GM12878 (cell line): Measurements from ENCODE around the gene SAMD4A. TPM values are rescaled to one million over a fixed set of nuclear protein-coding genes. Genes with fewer than 3 reads are reported as not detected.

ENCODE experiments used
- ATAC-seq: fragments of 200-7000 bp; cut with Tn5 transposase; 3 replicates; pipeline ENCODE4 v1.9.1; 2020; ENCODE audit warnings: mild to moderate bottlenecking, moderate library complexity
- BruUV-seq: library from RNA; stranded (reverse); fragments of 400-500 nt; replicated peaks from 2 replicates; lab custom pipeline; 2021; lab: Mats Ljungman, UMichigan
- CTCF ChIA-PET: fragments of 300-600 bp; sonication (Branson Sonifier 250); formaldehyde crosslinking; extraction: SDS; loops from one replicate; lab custom pipeline; 2021; ENCODE audit warnings: inconsistent platforms; lab: Yijun Ruan, JAX
- POLR2A ChIA-PET: fragments of 350-600 bp; formaldehyde crosslinking; extraction: SDS; loops from one replicate; lab custom pipeline; 2021; ENCODE audit warnings: inconsistent platforms; lab: Charles Lee
- RAD21 ChIA-PET: fragments of 300-600 bp; sonication (Branson Sonifier 250); formaldehyde crosslinking; loops from one replicate; lab custom pipeline; 2023; ENCODE audit warnings: antibody characterized with exemption; ENCODE audit not compliant: unreplicated experiment; lab: Charles Lee
- SMC1A ChIA-PET: fragments of 300-600 bp; sonication (Branson Sonifier 250); formaldehyde crosslinking; loops from one replicate; lab custom pipeline; 2023; ENCODE audit not compliant: unreplicated experiment, uncharacterized antibody; lab: Charles Lee
- DNase-seq: peaks from one replicate; pipeline ENCODE4 v3.0.0-alpha.2; 2011; ENCODE audit warnings: low read depth, low spot score
- FAIRE-seq: peaks from 3 replicates; lab custom pipeline; 2011; peaks lifted over from hg19 to GRCh38; lab: Jason Lieb, UNC
- H2AFZ ChIP-seq: 2 replicates; pipeline ENCODE4 v1.6.0; 2011; ENCODE audit warnings: low read depth, low read length, control low read depth; ENCODE audit not compliant: control insufficient read depth
- H3K27ac ChIP-seq: 2 replicates; pipeline ENCODE4 v1.5.1; 2011; ENCODE audit warnings: control low read depth; ENCODE audit not compliant: control insufficient read depth, insufficient read depth
- H3K27me3 ChIP-seq, 2 experiments: replicated peaks in 1 of 2; 2 replicates each; pipeline versions ENCODE4 v1.6.0 to v1.6.1; 2011; ENCODE audit warnings: low read length in 1 of 2; ENCODE audit not compliant: control insufficient read depth in 2 of 2, insufficient read depth in 2 of 2
- H3K36me3 ChIP-seq, 2 experiments: 2 replicates each; pipeline ENCODE4 v1.5.1; 2011; ENCODE audit warnings: low read length in 1 of 2; ENCODE audit not compliant: control insufficient read depth in 2 of 2, insufficient read depth in 2 of 2
- H3K4me1 ChIP-seq: 2 replicates; pipeline ENCODE4 v1.6.1; 2011; ENCODE audit warnings: mild to moderate bottlenecking, low read length, moderate library complexity, mixed read lengths; ENCODE audit not compliant: control insufficient read depth, insufficient read depth
- H3K4me2 ChIP-seq: 2 replicates; pipeline ENCODE4 v1.6.0; 2011; ENCODE audit warnings: control low read depth; ENCODE audit not compliant: control insufficient read depth, insufficient read depth
- H3K4me3 ChIP-seq: fragments of 200-600 bp; sonication (generic); 2 replicates; pipeline ENCODE4 v1.5.1; 2016
- H3K79me2 ChIP-seq: 2 replicates; pipeline ENCODE4 v1.6.0; 2011; ENCODE audit warnings: low read length; ENCODE audit not compliant: control insufficient read depth, insufficient read depth
- H3K9ac ChIP-seq: 2 replicates; pipeline ENCODE4 v1.8.0; 2011; ENCODE audit warnings: low read length, control low read depth, mixed read lengths; ENCODE audit not compliant: control insufficient read depth, insufficient read depth
- H3K9me3 ChIP-seq: replicated peaks from 3 replicates; pipeline ENCODE4 v1.5.1; 2011; ENCODE audit warnings: mild to moderate bottlenecking, low read length; ENCODE audit not compliant: control insufficient read depth, insufficient read depth
- H4K20me1 ChIP-seq: 2 replicates; pipeline ENCODE4 v1.6.0; 2011; ENCODE audit not compliant: control insufficient read depth, insufficient read depth
- ATF2 ChIP-seq: IDR thresholded peaks from 2 replicates; pipeline ENCODE4 v1.6.1; 2012; ENCODE audit warnings: low read length, inconsistent platforms
- BCLAF1 ChIP-seq: fragments of 450-650 bp; IDR thresholded peaks from 2 replicates; pipeline ENCODE4 v1.6.1; 2017; ENCODE audit warnings: antibody characterized with exemption, mild to moderate bottlenecking, moderate library complexity
- CBX3 ChIP-seq: fragments of 200-600 bp; sonication (generic); IDR thresholded peaks from 2 replicates; pipeline ENCODE4 v1.6.1; 2016; ENCODE audit warnings: low read depth, borderline replicate concordance
- PKNOX1 ChIP-seq: fragments of 450-650 bp; IDR thresholded peaks from 2 replicates; pipeline ENCODE4 v1.6.1; 2016; ENCODE audit warnings: mild to moderate bottlenecking
- SMAD1 ChIP-seq: fragments of 450-650 bp; IDR thresholded peaks from 2 replicates; pipeline ENCODE4 v1.6.1; 2018; ENCODE audit warnings: mild to moderate bottlenecking, low read depth; ENCODE audit not compliant: partially characterized antibody
- SMC3 ChIP-seq: IDR thresholded peaks from 2 replicates; pipeline ENCODE4 v1.6.1; 2011; ENCODE audit warnings: low read length, improper control_type of control experiment, borderline replicate concordance
- SUPT20H ChIP-seq: IDR thresholded peaks from 2 replicates; pipeline ENCODE4 v1.6.1; 2011; ENCODE audit warnings: low read depth, mild to moderate bottlenecking, low read length, moderate library complexity, borderline replicate concordance; ENCODE audit not compliant: control insufficient read depth
- TARDBP ChIP-seq: IDR thresholded peaks from 2 replicates; pipeline ENCODE4 v1.6.1; 2016; ENCODE audit warnings: borderline replicate concordance
- ZSCAN29 ChIP-seq: fragments of 450-650 bp; IDR thresholded peaks from 2 replicates; pipeline ENCODE4 v1.6.1; 2017; ENCODE audit warnings: mild to moderate bottlenecking, moderate library complexity
- WGBS: methylation state at CpG from one replicate; pipeline ENCODE4 v1.1.6; 2016; ENCODE audit warnings: low lambda C conversion rate; ENCODE audit not compliant: insufficient replicate concordance, insufficient coverage; ENCODE audit errors: missing lambda C conversion rate; 5-methylcytosine and 5-hydroxymethylcytosine counted together
- in situ Hi-C: fragments of 300-500 bp; cut with MboI; formaldehyde crosslinking; loops from 9 replicates; pipeline ENCODE4 v1.14.3; 2018; ENCODE audit warnings: mixed read lengths
- intact Hi-C: fragments of 100-400 bp; cut with micrococcal nuclease; formaldehyde crosslinking; loops from one replicate; pipeline ENCODE4 v1.14.2; 2022; ENCODE audit not compliant: unreplicated experiment
- polyA plus RNA-seq, 11 experiments: library from polyadenylated mRNA; depleted of rRNA in 4 of 11; unstranded in 6 of 11; stranded (reverse) in 5 of 11; fragments of >200 nt; fragmentation: Nextera tagmentation in 4 of 11; fragmentation: Illumina TruSeq in 1 of 11; extraction: Ambion mirVana in 4 of 11; extraction: Trizol in 1 of 11; gene quantifications; 1 replicate in 1 of 11; 2 replicates in 10 of 11; pipeline versions ENCODE4 v1.2.1 to v1.2.3, GENCODE V29; 2011 to 2016; ENCODE audit warnings: inconsistent platforms in 2 of 11, missing spikeins in 2 of 11, low read depth in 1 of 11
- total RNA-seq, 4 experiments: library from RNA; depleted of rRNA in 3 of 4; stranded (reverse); fragments of >200 nt in 3 of 4; fragmentation: Illumina TruSeq in 1 of 4; extraction: Trizol in 1 of 4; gene quantifications; 2 replicates each; pipeline versions ENCODE4 v1.2.1 to v1.2.3, GENCODE V29; 2013 to 2021

SAMD4A gene
- total and polyA plus RNA-seq, 10 of the 15 experiments (the other 5 are each of a cell fraction or from before 2014, with no cell fraction given): 0.05 to 0.56 (median 0.31) TPM

- no peak overlapping the region for H3K27ac ChIP-seq
- no TSS peak for BruUV-seq
- WGBS: 83% methylated on average over 8 of the region's 8 CpGs
- no peaks in the 10 kb centered on the region for H3K4me1 ChIP-seq
- TF ChIP-seq CBX3: no peak
- H3K79me2 ChIP-seq: no peaks in the 10 kb centered on the region
- ChIA-PET SMC1A (interaction anchor here (1.9 to 2.4 kb wide), 2 partner anchors 21 to 123 kb away, joined by 4 to 12 read pairs; no protein-coding TSS in a partner anchor), POLR2A (no interaction called here), CTCF (interaction anchor here (1.3 to 2.0 kb wide), 2 partner anchors 87 to 123 kb away, joined by 4 to 7 read pairs; no protein-coding TSS in a partner anchor), RAD21 (interaction anchor here (0.8 to 1.7 kb wide), 3 partner anchors 87 to 121 kb away, joined by 3 to 6 read pairs (median 4); no protein-coding TSS in a partner anchor)
- H3K9me3 ChIP-seq: peaks cover 7% of the 10 kb centered on the region; the same call in 2 of the 3 replicates
- no peaks in the 10 kb centered on the region for H4K20me1 ChIP-seq
- H3K9ac ChIP-seq: no peak overlapping the region
- FAIRE-seq (no peak), ATAC-seq (no peak), DNase-seq (no peak)
- in situ Hi-C loops: no loop called here
- H3K27me3 ChIP-seq: no peaks in the 10 kb centered on the region
- no peak overlapping the region for H3K4me3 ChIP-seq
- no peaks in the 10 kb centered on the region for H3K36me3 ChIP-seq
- no peak overlapping the region for H2AFZ ChIP-seq
- intact Hi-C loops: no loop called here
- no peak overlapping the region for H3K4me2 ChIP-seq
These were observed 120.2 kb downstream of the SAMD4A start for GRCh38 chr14:54686871-54687749.

GRCh38 chr14:54687750-54688119 is 120.8 kb downstream of the SAMD4A start:
- Histone ChIP-seq H3K79me2 (no peaks in the 10 kb centered on the region), H2AFZ (no peak overlapping the region), H3K27ac (no peak overlapping the region), H4K20me1 (no peaks in the 10 kb centered on the region), H3K4me1 (no peaks in the 10 kb centered on the region), H3K36me3 (no peaks in the 10 kb centered on the region), H3K4me3 (no peak overlapping the region), H3K9me3 (peaks cover 7% of the 10 kb centered on the region; the same call in 2 of the 3 replicates), H3K27me3 (no peaks in the 10 kb centered on the region), H3K9ac (no peak overlapping the region), H3K4me2 (no peak overlapping the region)
- ChIA-PET SMC1A (no interaction called here), RAD21 (interaction anchor here (0.8 kb wide), 1 partner anchor 122 kb away, joined by 3 read pairs; no protein-coding TSS in a partner anchor), POLR2A (no interaction called here), CTCF (interaction anchor here (1.3 to 2.0 kb wide), 2 partner anchors 86 to 123 kb away, joined by 4 to 7 read pairs; no protein-coding TSS in a partner anchor)
- WGBS: 86% methylated on average over 2 of the region's 2 CpGs
- intact Hi-C loops: no loop called here
- ATAC-seq: no peak
- no peak for DNase-seq
- no TSS peak for BruUV-seq
- in situ Hi-C loops: no loop called here
- FAIRE-seq: no peak
- no peak for TF ChIP-seq ZSCAN29
- TF ChIP-seq BCLAF1: no peak
- TF ChIP-seq PKNOX1: no peak
- TF ChIP-seq SUPT20H: no peak
- no peak for TF ChIP-seq ATF2
- TF ChIP-seq TARDBP: no peak
- no peak for TF ChIP-seq SMAD1
- TF ChIP-seq SMC3: no peak
